LoVo (cell line): ENCODE results near the gene DEFB115.
A peak's percentile ranks its signal among the peaks of the same experiment; 100 is the strongest.
"Not testable (repeated sequence)": the region's sequence is repeated elsewhere in the genome, so short reads cannot be mapped to it uniquely, and the experiment has no call there.

Experiments used
- DNase-seq: peaks from one replicate; pipeline ENCODE4 v3.0.0-alpha.2; 2016; ENCODE audit warnings: low spot score

Gene DEFB115

GRCh38 chr20:31257364-31257763, at the start of gene DEFB115:
TSS of gene DEFB115 (plus strand) at chr20:31257664. CDS start at chr20:31257664, 0 bp downstream.
- no peak for DNase-seq

- DNase-seq: no peak
These were observed 20.5 kb upstream of the DEFB115 start for GRCh38 chr20:31236953-31237352.

- no peak for DNase-seq
These were observed 19.7 kb upstream of the DEFB115 start for GRCh38 chr20:31237763-31238162.

- no peak for DNase-seq
These were observed 18.3 kb upstream of the DEFB115 start for GRCh38 chr20:31239139-31239538.

- no peak for DNase-seq
These were observed 505 bp upstream of the DEFB115 start for GRCh38 chr20:31256959-31257358.

GRCh38 chr20:31260326-31260932, 3.0 kb downstream of the DEFB115 start:
- DNase-seq: peak; percentile 20

- no peak for DNase-seq
These were observed 17.0 kb downstream of the DEFB115 start for GRCh38 chr20:31274441-31274840.

GRCh38 chr20:31278178-31278577, 20.7 kb downstream of the DEFB115 start:
- DNase-seq: no peak

- DNase-seq: not testable (repeated sequence)
These were observed 27.5 kb downstream of the DEFB115 start for GRCh38 chr20:31284964-31285363.

- no peak for DNase-seq
These were observed 51.2 kb downstream of the DEFB115 start, which contains the start of gene DEFB116 for GRCh38 chr20:31308535-31309162. TSS of gene DEFB116 (minus strand) at chr20:31308585. CDS start at chr20:31308585, 0 bp downstream.
